Activated gamma-delta T cell treated with anti-CD3 and anti-CD28 coated beads, Interleukin-2, amount 50 U/mL, for 16 hours (primary cell): Measurements from ENCODE around the gene ZSCAN4.

Source experiments
- DNase-seq: peaks from one replicate; pipeline ENCODE4 v3.0.0-alpha.2; 2020; ENCODE audit warnings: low read depth

Gene ZSCAN4

DNA sequence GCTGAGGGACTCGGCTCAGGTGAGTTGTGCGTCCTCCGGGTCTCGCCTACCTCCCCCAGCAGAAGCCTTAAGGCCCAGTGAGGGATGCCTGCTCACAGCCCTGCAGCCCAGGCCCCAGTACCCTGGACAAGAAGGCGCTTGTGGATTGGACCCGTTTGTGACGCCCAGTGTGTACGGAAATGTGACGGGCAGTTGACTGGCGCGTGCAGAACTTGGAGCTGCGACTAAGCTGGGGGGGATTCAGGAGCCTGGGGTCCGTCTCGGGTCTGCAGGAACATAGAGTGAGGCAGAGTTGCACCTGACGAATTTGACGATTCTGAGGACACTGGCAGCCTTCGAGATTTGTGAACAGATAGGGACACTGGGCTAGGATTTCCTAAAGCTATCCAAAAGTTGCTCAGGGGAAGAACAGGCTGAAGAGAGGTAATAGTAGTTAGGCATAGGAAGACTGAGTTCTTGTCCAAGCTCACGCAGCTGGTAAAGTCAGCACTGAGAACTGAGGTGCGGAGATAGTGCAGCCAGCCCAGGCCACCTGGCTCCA is 13.6 kb downstream of the ZSCAN4 start:
- no peak for DNase-seq

DNA sequence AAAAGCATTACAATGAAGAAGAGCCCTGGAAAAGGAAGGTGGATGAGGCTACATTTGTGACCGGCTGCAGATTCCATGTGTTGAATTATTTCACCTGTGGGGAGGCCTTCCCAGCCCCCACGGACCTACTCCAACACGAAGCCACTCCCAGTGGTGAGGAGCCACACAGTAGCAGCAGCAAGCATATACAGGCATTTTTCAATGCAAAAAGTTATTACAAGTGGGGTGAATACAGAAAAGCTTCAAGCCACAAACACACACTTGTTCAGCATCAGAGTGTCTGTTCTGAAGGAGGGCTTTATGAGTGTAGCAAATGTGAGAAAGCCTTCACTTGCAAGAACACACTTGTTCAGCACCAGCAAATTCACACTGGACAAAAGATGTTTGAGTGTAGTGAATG is 18.0 kb downstream of the ZSCAN4 start:
- DNase-seq: no peak

DNA sequence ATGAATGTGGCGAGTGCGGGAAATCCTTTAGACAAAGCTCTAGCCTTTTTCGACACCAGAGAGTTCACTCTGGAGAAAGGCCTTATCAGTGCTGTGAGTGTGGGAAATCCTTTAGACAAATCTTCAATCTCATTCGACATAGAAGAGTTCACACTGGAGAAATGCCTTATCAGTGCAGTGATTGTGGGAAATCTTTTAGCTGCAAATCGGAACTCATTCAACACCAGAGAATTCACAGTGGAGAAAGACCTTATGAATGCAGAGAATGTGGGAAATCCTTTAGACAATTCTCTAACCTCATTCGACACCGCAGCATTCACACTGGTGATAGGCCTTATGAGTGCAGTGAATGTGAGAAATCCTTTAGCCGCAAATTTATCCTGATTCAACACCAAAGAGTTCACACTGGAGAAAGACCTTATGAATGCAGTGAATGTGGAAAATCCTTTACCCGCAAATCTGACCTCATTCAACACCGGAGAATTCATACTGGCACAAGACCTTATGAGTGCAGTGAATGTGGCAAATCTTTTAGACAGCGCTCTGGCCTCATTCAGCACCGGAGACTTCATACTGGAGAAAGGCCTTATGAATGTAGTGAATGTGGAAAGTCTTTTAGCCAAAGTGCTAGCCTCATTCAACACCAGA is 18.8 kb downstream of the ZSCAN4 start:
- no peak for DNase-seq

DNA sequence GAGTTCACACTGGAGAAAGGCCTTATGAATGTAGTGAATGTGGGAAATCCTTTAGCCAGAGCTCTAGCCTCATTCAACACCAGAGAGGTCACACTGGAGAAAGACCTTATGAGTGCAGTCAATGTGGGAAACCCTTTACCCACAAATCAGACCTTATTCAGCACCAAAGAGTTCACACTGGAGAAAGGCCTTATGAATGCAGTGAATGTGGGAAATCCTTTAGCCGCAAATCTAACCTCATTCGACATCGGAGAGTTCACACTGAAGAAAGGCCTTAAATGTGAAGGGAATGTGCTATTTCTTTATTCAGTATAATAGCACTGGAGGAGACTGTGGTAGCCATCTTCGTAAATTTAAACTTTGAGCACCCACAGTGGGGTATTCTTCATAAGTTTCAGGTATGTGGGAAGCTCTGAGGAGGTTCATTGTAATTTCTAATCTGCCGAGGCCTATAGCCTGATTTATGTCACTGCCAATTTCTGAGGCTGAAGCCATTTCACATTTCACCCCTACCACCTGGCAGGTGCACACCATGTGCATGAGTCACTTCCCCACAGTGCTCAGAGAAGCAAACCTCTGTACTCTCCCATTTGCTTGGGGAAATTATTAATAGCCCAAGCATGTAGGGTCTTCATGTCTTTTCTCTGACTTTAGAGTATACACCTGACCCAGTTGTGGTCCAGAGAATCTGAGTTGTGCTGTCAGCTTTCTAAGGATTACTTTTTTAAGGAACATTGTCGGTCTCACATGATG is 19.5 kb downstream of the ZSCAN4 start:
- DNase-seq: no peak

DNA sequence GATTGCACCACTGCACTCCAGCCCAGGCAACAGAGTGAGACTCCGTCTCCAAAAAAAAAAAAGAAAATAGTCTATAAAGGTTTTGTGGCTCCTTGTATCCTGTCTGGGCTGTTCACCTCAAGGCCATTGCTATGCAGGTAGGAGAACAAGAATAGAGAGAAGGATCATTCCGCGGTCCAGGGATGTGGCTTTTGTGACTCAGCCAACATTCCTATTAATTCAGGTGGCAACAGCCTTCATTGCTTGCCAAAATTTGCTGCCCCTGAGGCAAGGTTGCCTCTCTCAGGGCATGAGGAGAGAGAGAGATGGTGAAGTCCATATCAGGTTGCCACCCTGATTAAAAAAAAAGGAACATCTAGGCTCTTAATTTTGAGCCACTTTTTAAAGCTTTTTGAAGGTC is 21.0 kb downstream of the ZSCAN4 start:
- DNase-seq: no peak

DNA sequence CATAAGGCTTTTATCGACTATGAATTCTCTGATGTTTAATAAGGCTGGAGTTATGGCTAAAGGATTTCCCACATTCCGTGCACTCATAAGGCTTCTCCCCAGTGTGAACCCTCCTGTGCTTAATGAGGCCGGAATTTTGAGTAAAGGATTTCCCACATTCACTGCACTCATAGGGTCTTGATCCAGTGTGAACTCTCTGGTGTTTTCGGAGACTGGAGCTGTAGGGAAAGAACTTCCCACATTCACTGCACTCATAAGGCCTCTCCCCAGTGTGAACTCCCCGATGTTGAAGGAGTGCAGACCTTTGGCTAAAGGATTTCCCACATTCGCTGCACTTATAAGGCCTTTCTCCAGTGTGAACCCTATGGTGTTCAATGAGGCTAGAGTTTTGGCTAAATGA is 32.9 kb downstream of the ZSCAN4 start:
- no peak for DNase-seq

DNA sequence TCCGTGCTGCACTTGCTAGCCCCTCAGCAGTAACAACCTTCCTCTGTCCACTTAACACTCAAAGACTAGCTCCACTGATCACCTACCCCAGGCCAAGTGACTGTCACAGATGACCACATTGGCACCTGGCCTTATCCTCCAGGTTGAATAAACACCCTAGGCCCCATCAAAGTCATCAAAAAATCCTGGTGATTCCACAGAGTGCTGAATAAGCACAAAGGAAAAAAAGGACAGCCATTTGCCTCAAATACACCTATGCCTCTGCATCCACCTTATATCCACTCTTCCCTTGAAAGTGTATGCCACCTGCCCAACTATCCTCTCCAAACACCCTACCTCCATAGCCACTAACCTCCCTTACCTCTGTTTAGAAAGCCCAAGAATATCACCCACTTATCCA is 37.6 kb downstream of the ZSCAN4 start:
- no peak for DNase-seq

DNA sequence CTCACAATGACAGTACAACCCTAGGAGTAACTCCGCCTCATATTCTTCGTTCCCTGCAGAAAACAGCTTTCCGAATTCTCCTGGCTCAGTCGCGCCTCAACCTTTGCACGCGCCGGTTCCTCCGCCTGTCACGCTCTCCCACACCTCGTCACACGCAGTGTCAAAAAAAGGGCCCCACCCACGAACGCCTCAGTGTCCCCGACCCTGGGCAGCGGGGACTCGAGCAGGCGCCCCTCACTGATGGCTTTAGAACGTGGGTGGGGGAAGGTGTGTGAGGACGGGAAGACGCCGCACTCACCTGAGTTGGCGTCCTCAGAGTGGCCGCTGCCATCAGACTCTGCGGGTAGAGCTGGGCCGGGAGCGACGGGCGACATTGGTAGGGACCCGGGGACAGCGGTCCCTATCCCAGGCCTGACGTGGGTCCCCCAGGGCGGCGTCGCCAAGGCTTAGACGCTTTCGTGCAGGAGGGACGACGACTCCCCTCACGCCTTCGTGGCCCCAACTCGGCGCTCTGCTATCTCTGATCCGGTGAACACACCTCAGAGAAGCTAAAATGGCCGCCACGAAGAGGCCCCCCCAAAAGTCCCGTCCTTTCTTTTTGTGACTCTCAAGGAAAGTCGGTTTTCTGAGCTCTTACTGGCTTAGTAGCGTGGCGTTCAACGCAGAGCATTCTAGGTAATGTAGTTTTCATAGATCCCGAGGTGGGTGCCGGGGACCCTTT is 40.1 kb downstream of the ZSCAN4 start, which contains the start of gene ZNF154:
ZNF154 (minus strand) TSS at position 564 of the 721 bp plus-strand sequence; CDS start at position 331, 233 bp downstream.
- DNase-seq: peak; percentile 8

DNA sequence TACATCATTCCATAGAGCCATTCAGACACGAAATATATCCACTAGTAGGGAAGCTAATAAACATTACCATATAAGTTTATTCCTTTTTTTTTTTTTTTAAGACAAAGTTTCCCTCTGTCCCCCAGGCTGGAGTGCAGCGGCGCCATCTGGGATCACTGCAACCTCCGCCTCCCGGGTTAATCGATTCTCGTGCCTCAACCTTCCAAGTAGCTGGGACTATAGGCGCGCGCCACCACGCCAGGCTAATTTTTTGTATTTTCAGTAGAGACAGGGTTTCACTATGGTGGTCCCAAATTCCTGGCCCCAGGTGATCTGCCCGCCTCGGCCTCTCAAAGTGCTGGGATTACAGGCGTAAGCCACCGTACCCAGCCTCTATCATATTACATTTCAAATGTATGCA is 40.9 kb downstream of the ZSCAN4 start:
- DNase-seq: no peak

DNA sequence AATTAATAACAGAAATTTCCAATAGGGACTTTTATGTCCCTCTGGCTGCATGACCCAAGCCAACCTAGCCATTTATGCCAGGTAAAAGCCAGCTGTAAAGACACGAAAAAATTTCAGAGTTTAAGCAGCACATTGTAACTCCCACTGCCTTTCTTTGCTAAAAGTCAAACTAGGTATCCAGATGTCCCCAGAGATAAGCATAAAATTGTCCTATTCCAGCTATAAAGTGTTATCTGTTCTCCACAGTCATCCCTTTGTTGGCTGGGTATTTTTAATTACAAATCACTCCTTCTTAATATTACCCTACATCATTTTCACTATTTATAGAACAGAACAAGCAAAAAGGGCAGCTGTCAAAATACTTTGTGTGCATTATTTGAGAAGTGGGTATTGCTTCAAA is 43.5 kb downstream of the ZSCAN4 start:
- DNase-seq: no peak

DNA sequence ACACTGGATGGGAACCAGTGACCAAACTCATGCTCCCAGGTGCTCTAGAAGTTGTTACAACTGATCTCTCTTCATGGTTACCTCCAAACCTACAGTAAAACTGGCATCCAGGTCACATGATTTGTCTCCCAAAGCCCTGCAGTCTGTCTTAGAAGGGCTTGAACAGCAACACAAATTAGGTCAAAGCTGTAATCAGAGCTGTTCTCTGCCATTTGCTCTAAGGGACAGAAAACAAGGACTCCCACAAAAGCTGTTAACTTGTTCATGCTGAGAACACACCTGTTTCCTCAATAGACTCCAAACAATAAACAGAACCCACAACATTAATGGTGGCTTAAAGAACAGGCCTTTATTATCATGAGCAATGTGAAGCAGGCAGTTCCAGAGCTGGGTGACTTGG is 50.7 kb downstream of the ZSCAN4 start:
- DNase-seq: no peak

DNA sequence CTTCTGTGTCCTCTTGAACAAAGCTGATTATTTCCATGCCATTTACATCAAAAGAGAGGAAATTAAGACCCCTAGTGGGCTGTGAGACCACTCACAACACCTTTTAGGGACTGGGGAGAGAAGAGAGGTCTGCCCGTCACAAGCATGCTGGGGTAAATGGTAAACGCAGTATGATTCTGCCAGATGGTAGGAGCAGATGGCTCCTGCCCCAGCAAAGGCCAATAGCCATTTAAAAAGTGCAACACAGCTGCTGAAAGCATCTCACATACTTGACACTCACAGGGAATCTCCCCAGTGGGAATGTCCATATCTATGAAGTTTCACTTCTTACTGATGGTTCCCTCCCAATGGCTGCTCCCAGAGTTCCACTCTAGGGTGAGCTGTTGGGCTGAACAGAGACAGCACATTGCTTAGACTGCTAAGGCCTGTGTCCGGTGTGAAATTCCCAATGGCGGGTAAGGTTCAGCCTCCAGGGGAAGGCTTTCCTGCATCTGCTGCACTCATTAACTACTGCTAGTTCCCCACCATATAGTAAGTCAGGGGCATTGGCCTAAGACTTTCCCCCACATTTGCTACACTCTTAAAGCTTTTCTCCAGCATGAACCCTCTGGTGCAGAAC is 51.3 kb downstream of the ZSCAN4 start:
- no peak for DNase-seq

DNA sequence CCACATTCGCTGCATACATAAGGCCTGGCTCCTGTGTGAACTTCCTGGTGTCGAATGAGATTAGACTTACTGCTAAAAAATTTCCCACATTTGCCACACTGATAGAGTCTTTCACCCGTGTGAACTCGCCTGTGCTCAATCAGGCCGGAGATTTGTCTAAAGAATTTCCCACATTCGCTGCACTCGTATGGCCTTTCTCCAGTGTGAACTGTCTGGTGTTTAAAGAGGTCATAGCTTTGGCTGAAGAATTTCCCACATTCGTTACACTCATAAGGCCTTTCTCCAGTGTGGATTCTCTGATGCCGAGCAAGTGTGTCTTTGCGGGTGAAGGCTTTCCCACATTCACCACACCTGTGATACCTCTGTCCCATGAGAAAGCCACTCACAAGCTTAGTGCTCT is 52.1 kb downstream of the ZSCAN4 start:
- DNase-seq: no peak
